BJ (cell line): Measurements from ENCODE around the gene PALMD. TPM values are rescaled to one million over a fixed set of nuclear protein-coding genes. Genes with fewer than 3 reads are reported as not detected.

Source experiments
- CTCF ChIA-PET: fragments of 350-600 bp; formaldehyde crosslinking; extraction: SDS; loops from one replicate; lab custom pipeline; 2021; ENCODE audit warnings: antibody characterized with exemption, inconsistent platforms; lab: Yijun Ruan, JAX
- POLR2A ChIA-PET: fragments of 300-600 bp; sonication (Branson Sonifier 250); formaldehyde crosslinking; extraction: SDS; loops from one replicate; lab custom pipeline; 2021; ENCODE audit warnings: antibody characterized with exemption; lab: Charles Lee
- DNase-seq: peaks from one replicate; pipeline ENCODE4 v3.0.0-alpha.2; 2011; ENCODE audit warnings: low read depth
- H3K27me3 ChIP-seq: 2 replicates; pipeline ENCODE4 v1.6.0; 2011; ENCODE audit warnings: low read length; ENCODE audit not compliant: control insufficient read depth, insufficient read depth
- H3K36me3 ChIP-seq: 2 replicates; pipeline ENCODE4 v1.5.1; 2011; ENCODE audit warnings: low read length; ENCODE audit not compliant: control insufficient read depth, insufficient read depth
- H3K4me3 ChIP-seq: 2 replicates; pipeline ENCODE4 v1.5.1; 2011; ENCODE audit warnings: low read depth, mild to moderate bottlenecking, control low read depth, low read length
- polyA plus RNA-seq: library from polyadenylated mRNA; depleted of rRNA; stranded (reverse); fragments of >200 nt; gene quantifications from 2 replicates; pipeline ENCODE4 v1.2.3, GENCODE V29; 2011
- TF ChIP-seq, protein P1 (sequence below): IDR thresholded peaks from 2 replicates; pipeline ENCODE4 v1.5.1; 2011; ENCODE audit warnings: low read depth, mild to moderate bottlenecking, control low read depth, inconsistent platforms, low read length, moderate library complexity; ENCODE audit not compliant: insufficient read depth

Gene PALMD
- polyA plus RNA-seq, 1 experiment: 0.06 TPM

DNA sequence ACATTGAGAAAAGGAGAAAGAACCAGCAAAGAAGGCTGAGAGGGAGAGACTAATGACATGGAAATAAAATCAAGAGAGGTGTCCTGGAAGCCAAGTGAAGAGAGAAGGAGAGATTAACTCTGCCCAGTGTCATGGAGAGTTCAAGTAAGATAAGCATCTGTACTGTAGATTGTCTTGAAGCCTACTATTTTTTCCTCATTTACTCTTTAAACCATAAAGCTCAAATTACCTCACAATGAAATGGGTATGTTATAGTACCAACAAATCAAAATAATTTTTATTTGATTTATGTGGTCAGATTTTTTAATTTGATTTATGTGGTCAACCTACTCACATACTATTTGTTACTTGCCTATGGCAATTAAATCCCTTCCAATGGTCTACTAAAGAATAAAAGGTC lies 5.2 kb upstream of the PALMD start:
- Histone ChIP-seq H3K4me3 (no peak overlapping the region), H3K36me3 (no peaks in the 10 kb centered on the region), H3K27me3 (no peaks in the 10 kb centered on the region)
- POLR2A ChIA-PET: no interaction called here
- no peak for DNase-seq
- CTCF ChIA-PET: interaction anchor here (1.0 kb wide), 1 partner anchor 10 kb away, joined by 3 read pairs; no protein-coding TSS in a partner anchor
- TF ChIP-seq, protein P1, sequence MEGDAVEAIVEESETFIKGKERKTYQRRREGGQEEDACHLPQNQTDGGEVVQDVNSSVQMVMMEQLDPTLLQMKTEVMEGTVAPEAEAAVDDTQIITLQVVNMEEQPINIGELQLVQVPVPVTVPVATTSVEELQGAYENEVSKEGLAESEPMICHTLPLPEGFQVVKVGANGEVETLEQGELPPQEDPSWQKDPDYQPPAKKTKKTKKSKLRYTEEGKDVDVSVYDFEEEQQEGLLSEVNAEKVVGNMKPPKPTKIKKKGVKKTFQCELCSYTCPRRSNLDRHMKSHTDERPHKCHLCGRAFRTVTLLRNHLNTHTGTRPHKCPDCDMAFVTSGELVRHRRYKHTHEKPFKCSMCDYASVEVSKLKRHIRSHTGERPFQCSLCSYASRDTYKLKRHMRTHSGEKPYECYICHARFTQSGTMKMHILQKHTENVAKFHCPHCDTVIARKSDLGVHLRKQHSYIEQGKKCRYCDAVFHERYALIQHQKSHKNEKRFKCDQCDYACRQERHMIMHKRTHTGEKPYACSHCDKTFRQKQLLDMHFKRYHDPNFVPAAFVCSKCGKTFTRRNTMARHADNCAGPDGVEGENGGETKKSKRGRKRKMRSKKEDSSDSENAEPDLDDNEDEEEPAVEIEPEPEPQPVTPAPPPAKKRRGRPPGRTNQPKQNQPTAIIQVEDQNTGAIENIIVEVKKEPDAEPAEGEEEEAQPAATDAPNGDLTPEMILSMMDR: no peak

DNA sequence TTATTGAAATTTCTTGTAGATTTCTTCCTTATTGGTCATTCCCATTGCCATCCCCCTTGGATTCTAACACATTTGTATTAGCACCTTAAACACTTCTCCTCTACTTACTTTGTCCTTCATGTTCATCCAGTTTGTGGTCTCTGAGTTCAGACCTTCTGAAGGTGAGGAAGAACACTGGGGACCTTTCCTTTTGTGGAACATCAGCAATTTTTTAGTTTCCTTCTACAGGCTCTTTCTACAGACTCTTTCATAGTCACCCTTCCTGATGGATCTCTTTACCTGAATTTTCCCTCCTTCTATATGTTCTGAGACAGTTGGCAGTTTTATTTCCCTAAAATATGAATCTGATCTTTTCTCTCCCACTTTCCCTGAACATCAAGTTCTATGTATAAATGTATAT lies 4.4 kb upstream of the PALMD start:
- ChIA-PET POLR2A (no interaction called here), CTCF (no interaction called here)
- Histone ChIP-seq H3K27me3 (no peaks in the 10 kb centered on the region), H3K4me3 (no peak overlapping the region), H3K36me3 (no peaks in the 10 kb centered on the region)
- DNase-seq: no peak
- TF ChIP-seq, protein P1: no peak

DNA sequence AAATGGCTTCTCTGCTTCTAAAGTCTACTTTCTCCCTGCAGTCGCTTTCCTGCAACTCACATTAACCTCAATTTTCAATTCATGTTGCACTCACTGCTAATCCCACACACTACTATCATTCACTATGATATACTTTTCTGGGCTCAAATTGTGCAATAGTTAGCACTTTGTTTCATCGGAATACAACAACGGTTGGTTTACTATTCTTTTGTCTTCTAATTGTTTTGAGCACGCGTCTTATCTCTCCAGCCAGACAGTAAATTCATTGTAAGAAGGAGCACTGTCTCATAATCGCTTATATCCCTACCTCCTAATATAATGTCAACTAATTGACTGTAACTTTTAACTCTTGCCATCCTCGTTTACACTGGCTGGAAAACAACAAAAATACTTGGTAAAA lies 3.9 kb upstream of the PALMD start:
- POLR2A ChIA-PET: no interaction called here
- TF ChIP-seq, protein P1: no peak
- CTCF ChIA-PET: no interaction called here
- Histone ChIP-seq H3K4me3 (no peak overlapping the region), H3K27me3 (no peaks in the 10 kb centered on the region), H3K36me3 (no peaks in the 10 kb centered on the region)
- no peak for DNase-seq

DNA sequence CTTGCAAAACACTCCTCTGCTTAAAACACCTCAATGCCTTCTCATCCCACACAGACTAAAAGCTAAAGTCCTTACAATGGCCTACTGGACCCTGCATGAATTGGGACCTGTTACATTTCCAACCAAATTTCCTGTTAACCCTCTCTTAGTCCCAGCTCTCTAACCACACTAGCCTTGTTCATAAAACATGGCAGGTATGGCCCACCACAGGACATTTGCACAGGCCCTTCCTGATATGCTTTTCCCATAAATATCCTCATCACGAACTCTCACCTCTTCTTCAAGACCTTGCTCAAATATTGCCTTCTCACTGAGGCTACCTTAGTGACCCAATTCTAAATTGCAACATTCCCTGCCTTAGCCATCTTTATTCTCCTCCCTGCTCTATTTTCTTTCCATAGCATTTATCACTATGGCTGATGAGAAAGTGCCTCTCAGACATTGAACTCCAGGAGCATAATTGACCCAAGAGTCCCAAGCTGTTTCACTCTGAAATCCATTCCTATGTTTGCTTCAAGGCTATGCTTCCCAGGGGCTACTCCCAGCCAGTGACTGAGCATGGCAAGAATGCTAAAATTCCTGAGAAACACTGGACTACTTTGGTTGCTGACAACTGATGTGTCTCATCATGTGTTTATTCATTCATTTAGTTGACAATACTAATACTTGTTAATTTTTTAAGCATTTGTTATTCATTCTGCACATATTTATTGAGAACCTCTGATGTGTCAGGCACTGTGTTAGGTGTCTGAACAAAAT lies 2.7 kb upstream of the PALMD start:
- H3K36me3 ChIP-seq: no peaks in the 10 kb centered on the region
- no peak overlapping the region for H3K4me3 ChIP-seq
- POLR2A ChIA-PET: no interaction called here
- CTCF ChIA-PET: no interaction called here
- H3K27me3 ChIP-seq: no peaks in the 10 kb centered on the region
- TF ChIP-seq, protein P1: no peak
- DNase-seq: no peak

DNA sequence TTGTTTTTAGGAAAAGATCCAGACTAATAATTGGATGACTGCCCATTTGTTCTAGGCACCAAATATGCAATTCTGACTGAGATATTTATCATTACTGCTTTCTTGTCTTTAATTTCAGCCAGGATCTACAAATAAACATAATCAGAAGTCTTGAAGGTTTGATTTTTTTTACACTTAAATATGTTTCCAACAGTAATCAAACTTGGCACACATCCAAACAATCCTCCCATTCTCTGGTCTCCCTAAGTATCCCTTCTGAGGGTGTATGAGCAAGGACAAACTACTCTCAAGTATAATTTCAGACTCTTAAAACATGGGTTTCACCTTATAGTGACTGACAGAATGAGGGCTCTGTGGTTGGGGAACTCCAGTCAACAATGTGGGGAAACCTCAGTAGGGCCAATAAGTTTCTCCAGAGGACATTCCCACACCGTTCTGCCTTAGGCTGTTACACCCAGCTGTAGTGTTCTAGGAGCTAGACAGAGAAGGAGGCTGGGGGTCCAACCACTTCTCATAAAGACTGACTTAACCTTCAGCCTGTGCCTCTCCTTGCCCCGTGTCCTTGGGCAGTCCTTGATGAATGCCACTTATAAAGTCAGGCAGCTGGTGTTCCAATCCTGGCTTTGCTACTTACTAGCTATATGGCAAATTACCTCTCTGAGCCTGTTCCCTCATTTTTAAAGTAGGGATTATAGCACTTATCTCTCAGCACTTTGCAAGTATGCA lies 1.5 kb upstream of the PALMD start:
- no peak for DNase-seq

More for the DNA sequence above, 1.5 kb upstream of the PALMD start:
- POLR2A ChIA-PET: no interaction called here
- Histone ChIP-seq H3K36me3 (no peaks in the 10 kb centered on the region), H3K4me3 (no peak overlapping the region), H3K27me3 (no peaks in the 10 kb centered on the region)
- TF ChIP-seq, protein P1: no peak
- CTCF ChIA-PET: interaction anchor here (0.9 kb wide), 1 partner anchor 10 kb away, joined by 3 read pairs; no protein-coding TSS in a partner anchor
